NCI-H1694 treated with DMSO at 0.1 percent for 48 hours (cell line): ENCODE measurements around the gene SDK2.

Source experiments
- DNase-seq: peaks from one replicate; lab custom pipeline; 2025; lab: John Stamatoyannopoulos, UW

The SDK2 gene

GRCh38 chr17:73634629-73635028 is 9.6 kb downstream of the SDK2 start:
- no peak for DNase-seq

GRCh38 chr17:73633736-73634135 is 10.5 kb downstream of the SDK2 start:
- DNase-seq = no peak

- DNase-seq = no peak
Observed at GRCh38 chr17:73632513-73632912, 11.7 kb downstream of the SDK2 start.

DNA sequence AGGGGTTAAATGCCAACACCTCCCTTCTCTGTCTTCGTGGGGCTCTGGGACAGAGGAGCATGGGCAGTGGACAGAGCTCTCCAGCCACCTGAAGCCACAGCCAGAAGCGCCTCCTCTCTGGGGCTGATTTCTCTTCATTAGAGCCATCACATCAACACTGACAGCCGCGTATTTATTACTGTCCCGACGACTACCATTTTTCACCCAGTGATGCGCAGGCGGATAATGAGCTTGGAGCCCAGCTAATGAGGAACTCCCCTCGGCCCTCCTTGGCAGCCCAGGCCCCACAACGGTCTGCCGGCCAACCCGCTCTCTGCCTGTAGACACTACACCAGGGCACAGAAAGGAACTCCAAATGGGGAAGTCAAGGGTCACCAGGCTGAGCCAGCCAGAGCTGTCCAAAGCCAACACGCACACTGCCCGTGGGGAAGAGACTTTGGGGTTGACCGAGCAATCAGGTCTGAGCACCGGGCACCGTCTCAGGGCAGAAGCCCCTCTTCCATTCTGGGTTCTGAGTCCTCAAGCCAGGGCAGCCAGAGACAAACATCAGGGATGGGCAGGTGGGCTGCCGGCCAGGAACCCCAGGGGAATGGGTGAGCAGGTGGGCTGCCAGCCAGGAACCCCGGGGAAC is 13.2 kb downstream of the SDK2 start:
- no peak for DNase-seq

GRCh38 chr17:73630531-73630930 is 13.7 kb downstream of the SDK2 start:
- no peak for DNase-seq

DNA sequence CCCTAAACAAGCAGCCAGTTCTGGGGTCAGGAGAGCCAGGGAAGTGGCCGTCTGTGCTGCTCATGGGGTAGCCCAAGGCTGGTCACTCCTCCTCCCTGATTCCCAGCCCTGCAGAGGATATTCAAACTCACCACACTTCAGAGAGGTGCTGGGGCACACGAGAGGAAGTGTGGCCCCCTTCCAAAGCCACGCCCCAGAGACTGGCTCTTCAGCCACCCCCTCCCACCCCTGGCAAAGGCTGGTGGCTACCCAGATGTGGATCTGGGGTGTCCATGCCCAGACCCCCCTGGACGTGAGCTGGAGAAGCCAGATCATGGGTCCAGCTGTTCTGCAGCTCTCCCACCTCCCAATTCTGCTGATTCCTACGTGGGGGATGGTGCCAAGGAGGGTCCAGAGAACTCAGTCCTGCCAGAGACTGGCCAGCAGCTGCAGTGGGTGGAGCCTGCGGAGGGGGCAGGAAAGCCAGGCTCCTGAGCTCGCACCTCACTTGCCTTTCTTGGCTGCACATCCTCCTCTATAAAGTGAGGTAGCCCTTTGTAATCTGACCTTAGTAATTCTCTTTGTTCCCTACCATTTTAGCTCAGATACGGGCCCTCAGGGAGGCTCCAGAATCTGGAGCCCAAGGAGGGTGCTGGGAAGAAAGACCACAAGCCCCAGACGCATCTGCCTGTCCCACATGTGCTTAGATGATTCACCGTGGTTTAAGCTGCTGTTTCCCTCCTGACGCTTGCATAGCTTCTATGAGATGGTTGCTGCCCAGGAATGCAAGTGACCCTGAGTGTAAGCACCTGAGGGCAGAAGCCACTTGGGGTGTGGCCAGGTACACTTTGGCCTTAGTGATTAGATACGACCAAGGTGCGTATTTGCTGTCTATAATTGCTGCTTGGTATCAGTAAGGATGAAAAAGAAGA is 15.3 kb downstream of the SDK2 start:
- DNase-seq = no peak

DNA sequence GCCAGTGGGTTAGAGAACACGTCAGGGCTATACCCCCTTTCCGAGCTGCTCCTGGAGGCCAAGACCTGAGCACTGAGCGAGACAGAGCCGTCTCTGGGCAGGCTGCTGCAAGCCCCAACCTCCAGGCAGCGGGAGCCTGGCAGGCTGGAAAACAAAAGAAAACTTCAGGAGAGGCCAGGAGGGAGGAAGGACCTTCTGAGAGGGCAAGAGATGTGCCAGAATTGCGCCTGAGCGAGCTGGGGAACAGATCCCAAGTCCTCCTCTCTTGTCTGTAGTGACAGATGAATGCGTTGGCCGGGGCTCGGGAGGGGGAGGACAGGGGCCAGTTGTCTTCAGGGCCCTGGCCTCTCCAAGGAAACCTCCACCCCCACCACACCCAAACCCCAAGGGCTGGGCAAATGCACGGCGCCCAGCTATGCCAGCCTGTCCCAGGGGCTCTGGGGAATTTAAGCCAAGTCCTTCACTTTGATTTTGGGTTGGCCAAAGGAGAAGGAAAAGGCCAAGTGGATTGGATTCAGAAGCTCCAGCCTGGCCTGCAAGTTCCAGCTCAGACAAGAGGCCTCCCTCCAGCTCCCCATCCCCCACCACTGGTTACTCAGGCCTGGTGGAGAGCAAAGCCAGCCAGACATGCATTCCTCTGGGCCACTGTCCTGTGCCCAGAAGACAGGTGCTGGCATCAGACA is 18.1 kb downstream of the SDK2 start:
- no peak for DNase-seq

DNA sequence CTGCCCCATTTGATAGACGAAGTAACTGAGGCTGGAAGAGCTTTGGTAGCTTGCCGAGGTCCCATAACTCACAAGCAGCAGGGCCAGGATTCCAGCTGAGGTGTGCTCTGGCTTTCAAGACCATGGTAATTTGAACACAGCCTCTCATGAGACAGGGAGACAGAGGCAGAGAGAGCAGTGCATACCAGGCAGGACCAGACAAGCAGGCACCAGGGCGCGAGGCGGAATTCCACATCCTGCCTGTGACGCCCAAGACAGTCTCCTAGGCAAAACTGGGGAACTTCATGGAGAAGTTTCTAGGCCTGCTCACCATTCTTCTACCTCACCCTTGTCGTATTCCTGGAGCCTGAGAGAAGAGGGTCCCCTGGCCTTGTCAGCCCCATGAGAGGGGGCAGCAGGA is 19.2 kb downstream of the SDK2 start:
- no peak for DNase-seq

DNA sequence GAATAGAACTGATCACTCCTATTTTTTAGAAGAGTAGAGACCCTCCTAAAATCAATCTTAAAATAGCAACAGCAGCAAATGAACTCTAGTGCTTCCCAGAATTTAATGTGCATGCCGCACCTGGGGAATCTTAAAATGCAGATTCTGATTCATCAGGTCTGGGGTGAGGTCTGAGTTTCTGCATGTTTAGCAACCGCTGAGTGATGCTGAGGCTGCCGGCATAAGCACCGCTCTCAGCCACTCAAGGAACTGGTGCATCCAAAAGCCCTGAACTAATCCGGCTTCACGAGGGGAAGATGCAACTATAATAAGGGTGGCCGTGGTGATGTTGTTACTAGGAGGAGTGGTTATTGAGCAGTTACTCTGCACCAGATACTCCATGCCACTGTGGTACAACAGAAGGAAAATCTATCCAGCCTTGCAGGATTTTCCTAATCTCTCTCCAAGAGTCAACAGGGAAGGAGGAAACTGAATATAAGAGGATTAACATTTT is 19.7 kb downstream of the SDK2 start:
- no peak for DNase-seq

GRCh38 chr17:73623818-73624217 is 20.4 kb downstream of the SDK2 start:
- no peak for DNase-seq

DNA sequence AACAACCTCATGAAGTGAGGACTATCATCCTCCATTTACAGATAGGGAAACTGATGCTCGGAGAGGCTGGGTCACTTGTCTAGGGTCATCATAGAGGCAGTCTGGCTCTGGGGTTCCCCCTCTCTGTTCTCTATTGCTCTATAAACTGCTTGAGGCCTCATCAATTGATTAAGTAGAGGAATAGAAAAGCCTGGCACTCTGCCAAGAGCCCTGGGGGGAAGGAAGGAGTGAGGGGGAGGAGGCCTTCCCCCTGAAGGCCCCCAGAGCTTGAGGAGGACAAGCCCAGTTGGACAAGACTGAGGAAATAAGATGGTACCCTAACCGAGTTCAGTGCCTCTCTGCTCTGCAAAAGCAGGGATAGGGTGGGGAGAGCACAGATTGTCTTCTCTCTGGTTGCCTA is 21.0 kb downstream of the SDK2 start:
- no peak for DNase-seq

GRCh38 chr17:73622381-73622780 is 21.9 kb downstream of the SDK2 start:
- DNase-seq = no peak

DNA sequence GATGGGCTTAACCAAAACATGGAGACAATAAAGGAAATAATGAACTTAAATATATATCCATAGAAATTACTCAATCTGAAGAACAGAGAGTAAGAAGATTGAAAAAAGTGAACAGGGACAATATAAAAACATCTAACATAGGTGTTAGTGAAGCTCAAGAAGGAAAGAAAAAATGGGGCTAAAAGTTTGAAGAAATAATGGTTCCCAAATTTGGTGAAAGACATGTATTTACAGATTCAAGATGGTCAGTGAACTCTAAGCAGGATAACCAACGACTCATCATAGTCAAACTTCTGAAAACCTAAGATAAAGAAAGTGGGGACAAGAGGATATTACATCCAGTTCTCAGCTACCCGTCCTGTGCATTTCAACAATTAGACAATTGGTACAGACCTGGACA is 22.6 kb downstream of the SDK2 start:
- no peak for DNase-seq

DNA sequence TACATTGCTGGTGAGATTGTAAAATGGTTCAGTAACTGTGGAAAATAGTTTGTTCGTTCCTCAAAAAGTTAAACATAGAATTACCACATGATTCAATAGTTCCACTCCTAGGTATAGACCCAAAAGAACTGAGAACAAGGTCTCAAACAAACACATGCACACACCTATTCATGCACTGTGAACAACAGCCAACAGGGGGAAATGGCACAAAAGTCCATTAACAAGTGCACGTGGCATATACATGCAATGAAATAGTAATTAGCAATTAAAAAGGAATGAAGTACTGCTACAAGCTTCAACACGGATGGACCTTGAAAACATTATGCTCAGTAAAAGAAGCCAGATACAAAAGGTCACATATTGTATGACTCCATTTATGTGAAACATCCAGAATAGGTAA is 23.8 kb downstream of the SDK2 start:
- no peak for DNase-seq

GRCh38 chr17:73617501-73617900 is 26.7 kb downstream of the SDK2 start:
- no peak for DNase-seq

- no peak for DNase-seq
Observed at GRCh38 chr17:73616873-73617404, 27.3 kb downstream of the SDK2 start.

- no peak for DNase-seq
Observed at GRCh38 chr17:73616120-73616872, 27.9 kb downstream of the SDK2 start.

DNA sequence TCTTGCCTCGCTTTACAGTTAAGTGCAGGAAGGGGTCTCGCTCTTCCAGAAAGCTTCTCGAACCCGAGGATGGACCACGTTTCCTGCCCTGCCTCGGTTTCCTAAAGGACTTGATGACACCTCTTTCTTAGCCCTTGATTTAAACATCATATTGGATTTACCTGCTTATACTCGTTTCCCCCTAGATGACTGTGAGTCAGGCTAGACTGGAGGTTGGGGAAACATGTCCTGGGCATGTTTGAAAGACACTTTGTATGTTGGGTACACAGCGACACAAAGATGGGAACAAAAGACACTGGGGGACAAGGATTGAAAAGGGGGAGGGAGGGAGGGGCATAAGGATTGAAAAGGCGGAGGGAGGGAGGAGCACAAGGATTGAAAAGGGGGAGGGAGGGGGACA is 30.0 kb downstream of the SDK2 start:
- no peak for DNase-seq

- no peak for DNase-seq
Observed at GRCh38 chr17:73613271-73614233, 30.7 kb downstream of the SDK2 start.

- DNase-seq = no peak
Observed at GRCh38 chr17:73612031-73612472, 32.2 kb downstream of the SDK2 start.

DNA sequence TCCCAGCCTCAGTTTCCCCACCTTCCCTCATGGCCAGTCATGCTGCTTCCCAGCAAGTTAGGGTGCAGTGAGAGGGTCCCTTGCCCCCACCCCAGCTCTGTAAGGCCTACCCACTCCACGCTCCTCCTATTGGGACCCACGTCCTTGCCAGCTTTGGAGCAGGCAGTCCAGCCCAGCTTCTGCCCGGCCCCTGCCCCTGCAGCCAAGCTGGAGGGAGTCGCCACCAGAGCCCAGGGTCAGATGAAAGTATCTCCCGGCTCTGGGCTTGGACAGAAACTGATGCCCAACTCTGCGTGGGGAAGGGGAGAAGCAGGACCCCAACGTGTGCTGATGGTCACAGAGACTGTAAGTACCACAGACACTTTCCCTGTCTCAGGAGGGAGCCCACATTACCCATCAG is 32.6 kb downstream of the SDK2 start:
- no peak for DNase-seq
